Gastroesophageal sphincter (tissue), 3 donors: Measurements from ENCODE around the gene TTLL6.

ENCODE experiments used
- CTCF ChIP-seq, 4 experiments: fragments of 200-600 bp in 2 of 4; fragments of 450-650 bp in 2 of 4; sonication (generic) in 1 of 4; IDR thresholded peaks; one replicate each; pipeline ENCODE4 v1.5.1; 2017 to 2019; ENCODE audit warnings: antibody characterized with exemption in 4 of 4, mild to moderate bottlenecking in 2 of 4, moderate library complexity in 2 of 4
- POLR2A ChIP-seq, 2 donors: fragments of 450-650 bp; IDR thresholded peaks; one replicate each; pipeline ENCODE4 v1.6.1; 2017; ENCODE audit warnings: antibody characterized with exemption in 2 of 2, mild to moderate bottlenecking in 2 of 2, moderate library complexity in 1 of 2

DNA sequence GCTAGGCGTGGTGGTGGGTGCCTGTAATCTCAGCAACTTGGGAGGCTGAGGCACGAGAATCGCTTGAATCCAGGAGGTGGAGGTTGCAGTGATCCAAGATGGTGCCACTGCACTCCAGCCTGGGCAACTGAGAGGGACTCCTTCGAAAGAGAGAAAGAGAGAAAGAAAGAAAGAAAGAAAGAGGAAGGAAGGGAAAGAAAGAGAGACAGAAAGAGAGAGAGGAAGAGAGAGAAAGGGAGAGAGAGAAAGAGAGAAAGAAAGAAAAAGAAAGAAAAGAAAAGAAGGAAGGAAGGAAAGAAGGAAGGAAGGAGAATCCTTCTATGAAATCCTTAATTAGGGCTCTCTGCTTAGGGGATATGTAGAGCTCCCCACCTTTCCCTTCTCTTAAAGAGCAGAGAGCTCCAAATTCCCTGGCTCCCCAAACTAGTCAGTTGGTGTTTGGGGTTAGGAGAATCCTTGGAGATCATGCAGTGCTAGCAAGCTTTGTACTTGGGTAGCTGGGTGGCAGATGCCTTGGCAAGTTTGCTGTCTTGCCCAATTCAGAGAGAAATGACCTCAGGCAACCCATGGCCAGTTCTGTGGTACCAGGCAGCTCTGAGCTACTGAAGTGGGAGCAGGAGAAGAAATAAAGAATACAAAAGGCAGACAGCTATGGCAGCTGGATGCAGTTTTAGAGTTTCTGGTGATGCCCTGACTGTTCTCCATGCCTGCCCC, 79.5 kb downstream of the TTLL6 start:
- TF ChIP-seq CTCF (IDR thresholded peaks at IDR 0.05) = no peak
- no peak for TF ChIP-seq POLR2A (IDR thresholded peaks at IDR 0.05)
